Neuronal stem cell (in vitro differentiated cells): ENCODE measurements around the gene KLHL7.

Source experiments
- DNase-seq: peaks from one replicate; pipeline ENCODE4 v3.0.0-alpha.2; 2013; ENCODE audit warnings: low spot score
- H2AFZ ChIP-seq: one replicate; pipeline ENCODE4 v1.6.1; 2013; ENCODE audit warnings: mild to moderate bottlenecking, low read length, inconsistent platforms
- H2AK5ac ChIP-seq: 2 replicates; pipeline ENCODE4 v1.6.1; 2013; ENCODE audit warnings: low read depth, mild to moderate bottlenecking, inconsistent platforms, low read length, moderate library complexity, mixed read lengths
- H2BK120ac ChIP-seq: 2 replicates; pipeline ENCODE4 v1.6.1; 2013; ENCODE audit warnings: low read depth, mild to moderate bottlenecking, inconsistent platforms, low read length, moderate library complexity, mixed read lengths
- H2BK12ac ChIP-seq: one replicate; pipeline ENCODE4 v1.6.1; 2013; ENCODE audit warnings: low read length, inconsistent platforms
- H2BK15ac ChIP-seq: 2 replicates; pipeline ENCODE4 v1.6.1; 2013; ENCODE audit warnings: mild to moderate bottlenecking, low read length, inconsistent platforms, mixed read lengths
- H2BK5ac ChIP-seq: one replicate; pipeline ENCODE4 v1.6.1; 2013; ENCODE audit warnings: inconsistent platforms, mild to moderate bottlenecking, low read length, moderate library complexity
- H3K14ac ChIP-seq: one replicate; pipeline ENCODE4 v1.6.1; 2013; ENCODE audit warnings: low read length, inconsistent platforms
- H3K18ac ChIP-seq: 2 replicates; pipeline ENCODE4 v1.6.1; 2013; ENCODE audit warnings: low read length, inconsistent platforms
- H3K23ac ChIP-seq: 2 replicates; pipeline ENCODE4 v1.6.1; 2013; ENCODE audit warnings: low read depth, mild to moderate bottlenecking, mixed read lengths, low read length, inconsistent platforms; ENCODE audit not compliant: poor library complexity
- H3K27ac ChIP-seq: replicated peaks from 3 replicates; pipeline ENCODE4 v1.5.1; 2013; ENCODE audit warnings: low read length, inconsistent platforms
- H3K27me3 ChIP-seq, 3 experiments: 2 replicates each; pipeline ENCODE4 v1.6.1; 2013; ENCODE audit warnings: low read length in 3 of 3, mild to moderate bottlenecking in 2 of 3, inconsistent platforms in 1 of 3, low read depth in 1 of 3, mixed read lengths in 1 of 3, moderate library complexity in 1 of 3; ENCODE audit not compliant: control insufficient read depth in 3 of 3, insufficient read depth in 3 of 3
- H3K36me3 ChIP-seq, 2 donors: replicated peaks in 1 of 2; 2 replicates each; pipeline ENCODE4 v1.6.1; 2013; ENCODE audit warnings: low read length in 2 of 2; ENCODE audit not compliant: control insufficient read depth in 2 of 2, insufficient read depth in 2 of 2
- H3K4ac ChIP-seq: 2 replicates; pipeline ENCODE4 v1.6.1; 2013; ENCODE audit warnings: inconsistent platforms, mild to moderate bottlenecking, low read length, moderate library complexity
- H3K4me1 ChIP-seq, 2 donors: 1 replicate in 1 of 2; 2 replicates in 1 of 2; pipeline ENCODE4 v1.6.1; 2013; ENCODE audit warnings: low read length in 2 of 2, low read depth in 1 of 2; ENCODE audit not compliant: control insufficient read depth in 2 of 2, insufficient read depth in 1 of 2
- H3K4me2 ChIP-seq: one replicate; pipeline ENCODE4 v1.6.1; 2013; ENCODE audit warnings: mild to moderate bottlenecking, low read length, inconsistent platforms; ENCODE audit not compliant: insufficient read depth, poor library complexity, severe bottlenecking
- H3K4me3 ChIP-seq, 2 donors: 2 replicates each; pipeline ENCODE4 v1.5.1; 2013; ENCODE audit warnings: low read length in 2 of 2, mild to moderate bottlenecking in 2 of 2, inconsistent platforms in 1 of 2, moderate library complexity in 1 of 2
- H3K79me1 ChIP-seq: one replicate; pipeline ENCODE4 v1.6.1; 2013; ENCODE audit warnings: low read depth, mild to moderate bottlenecking, inconsistent platforms, low read length, moderate library complexity
- H3K9ac ChIP-seq: one replicate; pipeline ENCODE4 v1.6.1; 2013; ENCODE audit warnings: mild to moderate bottlenecking, low read depth, low read length, inconsistent platforms; ENCODE audit not compliant: poor library complexity
- H3K9me3 ChIP-seq, 2 donors: replicated peaks in 1 of 2; 2 replicates each; pipeline versions ENCODE3 to v1.6.1; 2013; ENCODE audit warnings: low read length in 2 of 2, mild to moderate bottlenecking in 2 of 2, inconsistent platforms in 1 of 2, low read depth in 1 of 2, mixed read lengths in 1 of 2, moderate library complexity in 1 of 2; ENCODE audit not compliant: control insufficient read depth in 2 of 2, insufficient read depth in 1 of 2
- H4K8ac ChIP-seq: one replicate; pipeline ENCODE4 v1.6.1; 2013; ENCODE audit warnings: low read depth, mild to moderate bottlenecking, inconsistent platforms, low read length, moderate library complexity
- H4K91ac ChIP-seq: one replicate; pipeline ENCODE4 v1.6.1; 2013; ENCODE audit warnings: low read length, low read depth, mild to moderate bottlenecking, inconsistent platforms; ENCODE audit not compliant: poor library complexity
- WGBS, 2 donors: extraction: QIAGEN DNeasy Blood & Tissue Kit; methylation state at CpG; one replicate each; pipeline ENCODE4 v1.1.7; 2013; ENCODE audit warnings: missing lambda C conversion rate in 2 of 2, mixed read lengths in 1 of 2; ENCODE audit not compliant: insufficient read length in 2 of 2, insufficient replicate concordance in 1 of 2; ENCODE audit errors: extremely low coverage in 2 of 2; 5-methylcytosine and 5-hydroxymethylcytosine counted together

The KLHL7 gene

DNA sequence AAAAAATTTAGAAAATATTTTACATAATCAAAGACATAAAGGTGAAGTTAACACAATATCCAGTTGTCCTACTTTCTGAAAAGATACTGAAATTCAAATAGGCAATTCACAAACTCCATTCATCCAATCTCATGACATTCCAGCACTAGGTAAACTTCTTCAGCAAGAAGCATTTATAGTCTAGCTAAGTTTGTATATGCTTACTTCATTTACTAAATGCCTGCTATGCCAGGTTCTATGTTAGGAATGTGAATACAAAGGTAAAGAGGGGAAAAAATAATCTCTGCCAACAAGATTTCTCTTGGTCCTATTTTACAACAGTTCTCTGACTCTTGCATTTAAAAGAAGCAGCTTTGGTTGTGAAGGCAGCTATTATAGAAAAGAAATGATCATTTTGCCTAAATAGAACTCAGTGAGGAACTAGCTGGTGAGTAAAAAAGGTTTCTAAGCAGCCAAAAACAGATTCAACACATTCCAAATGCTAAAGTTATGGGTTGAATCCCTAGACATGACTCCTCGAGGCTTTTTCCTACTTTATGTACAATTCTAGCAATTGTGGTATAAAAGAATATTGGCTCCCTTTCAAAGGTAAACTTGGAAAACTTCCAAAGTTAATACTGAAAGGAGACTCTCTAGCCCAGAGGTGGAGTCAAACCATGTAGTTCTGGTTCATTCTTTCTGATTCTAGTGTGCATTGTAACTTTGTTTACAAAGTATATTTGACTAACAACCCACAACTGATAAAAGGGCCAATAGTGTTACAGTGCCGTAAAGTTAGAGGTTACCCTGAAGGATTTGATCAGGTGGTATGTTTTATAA lies 30.9 kb upstream of the KLHL7 start:
- Histone ChIP-seq H2BK15ac (no peak overlapping the region), H3K14ac (no peak overlapping the region), H3K4ac (no peak overlapping the region), H3K9ac (no peak overlapping the region), H2BK12ac (no peak overlapping the region), H2BK5ac (no peak overlapping the region), H2BK120ac (no peak overlapping the region), H3K4me1 (peaks cover 0 to 7% of the 10 kb centered on the region in 2 donors), H3K4me3 (no peak overlapping the region), H3K27ac (no peak overlapping the region), H3K4me2 (no peak overlapping the region), H3K27me3 (no peaks in the 10 kb centered on the region), H4K8ac (no peak overlapping the region), H3K36me3 (no peaks in the 10 kb centered on the region), H2AFZ (peak overlapping the region; percentile 30), H3K9me3 (no peaks in the 10 kb centered on the region), H4K91ac (no peak overlapping the region), H3K18ac (no peak overlapping the region), H3K79me1 (no peaks in the 10 kb centered on the region), H3K23ac (no peak overlapping the region), H2AK5ac (no peak overlapping the region)
- WGBS, 2 donors = no CpG with 5 or more reads among the region's 2 CpGs
- DNase-seq = no peak

DNA sequence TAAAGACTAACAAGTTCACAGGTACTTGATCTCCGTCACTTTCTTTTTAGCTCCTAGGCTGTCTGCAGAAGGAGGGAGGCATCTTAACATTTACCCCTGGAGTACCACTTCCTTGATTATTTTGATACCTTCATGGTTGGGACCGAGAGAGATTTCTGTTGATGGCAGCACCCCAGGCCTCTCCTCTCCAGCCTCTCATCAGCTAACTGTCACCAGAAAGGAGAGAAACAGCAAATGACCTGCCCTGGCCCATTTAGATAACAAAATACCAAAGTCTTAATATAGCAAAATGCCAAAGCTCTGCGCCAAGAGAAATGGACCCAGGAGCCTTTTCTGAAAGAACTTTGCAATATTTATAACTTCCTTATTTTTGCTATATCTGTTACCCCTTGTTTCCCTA lies 30.0 kb upstream of the KLHL7 start:
- no peak overlapping the region for H3K23ac ChIP-seq
- no peak overlapping the region for H3K9ac ChIP-seq
- H2BK15ac ChIP-seq = no peak overlapping the region
- H3K18ac ChIP-seq = no peak overlapping the region
- H2AFZ ChIP-seq = no peak overlapping the region
- no peak overlapping the region for H4K8ac ChIP-seq
- no peaks in the 10 kb centered on the region for H3K9me3 ChIP-seq
- H3K4me2 ChIP-seq = no peak overlapping the region
- H3K4ac ChIP-seq = no peak overlapping the region
- WGBS, 2 donors = no CpG with 5 or more reads among the region's 3 CpGs
- no peak overlapping the region for H2BK5ac ChIP-seq
- H2BK120ac ChIP-seq = no peak overlapping the region
- H3K14ac ChIP-seq = no peak overlapping the region
- DNase-seq = no peak
- no peak overlapping the region for H3K4me3 ChIP-seq
- H3K4me1 ChIP-seq = peaks cover 0 to 7% of the 10 kb centered on the region in 2 donors
- no peaks in the 10 kb centered on the region for H3K79me1 ChIP-seq
- H3K27ac ChIP-seq = no peak overlapping the region
- H2AK5ac ChIP-seq = no peak overlapping the region
- H2BK12ac ChIP-seq = no peak overlapping the region
- no peak overlapping the region for H4K91ac ChIP-seq
- H3K36me3 ChIP-seq = no peaks in the 10 kb centered on the region
- no peaks in the 10 kb centered on the region for H3K27me3 ChIP-seq

DNA sequence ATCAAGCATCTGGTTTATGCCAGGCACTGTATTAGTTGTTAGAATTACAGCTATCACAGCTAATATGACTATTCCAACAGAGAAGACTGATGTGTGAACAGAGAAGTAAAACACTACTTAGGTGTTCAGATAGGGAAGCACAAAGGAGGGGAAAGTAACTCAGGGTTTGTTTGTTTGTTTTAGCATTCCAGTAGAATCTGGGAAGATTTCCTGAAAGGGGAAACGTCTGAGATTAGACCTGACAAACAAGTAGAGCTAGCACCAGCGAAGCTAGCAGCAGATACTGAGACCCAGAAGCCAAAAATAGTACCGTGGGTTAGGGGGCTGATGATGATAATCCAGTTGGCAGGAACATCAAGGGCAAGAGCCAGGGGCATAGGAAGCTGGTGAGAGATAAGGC lies 28.8 kb upstream of the KLHL7 start:
- Histone ChIP-seq H4K8ac (no peak overlapping the region), H2AK5ac (no peak overlapping the region), H3K9me3 (no peaks in the 10 kb centered on the region), H3K4me1 (peaks cover 0 to 7% of the 10 kb centered on the region in 2 donors), H3K27me3 (no peaks in the 10 kb centered on the region), H3K14ac (no peak overlapping the region), H3K27ac (no peak overlapping the region), H4K91ac (no peak overlapping the region), H3K36me3 (no peaks in the 10 kb centered on the region), H2BK15ac (no peak overlapping the region), H3K23ac (no peak overlapping the region), H3K4me2 (no peak overlapping the region), H3K4me3 (no peak overlapping the region), H3K79me1 (no peaks in the 10 kb centered on the region), H2BK12ac (no peak overlapping the region), H3K4ac (no peak overlapping the region), H2AFZ (no peak overlapping the region), H3K18ac (no peak overlapping the region), H2BK120ac (no peak overlapping the region), H2BK5ac (no peak overlapping the region), H3K9ac (no peak overlapping the region)
- no CpG with 5 or more reads among the region's 3 CpGs for WGBS, 2 donors
- DNase-seq = no peak

DNA sequence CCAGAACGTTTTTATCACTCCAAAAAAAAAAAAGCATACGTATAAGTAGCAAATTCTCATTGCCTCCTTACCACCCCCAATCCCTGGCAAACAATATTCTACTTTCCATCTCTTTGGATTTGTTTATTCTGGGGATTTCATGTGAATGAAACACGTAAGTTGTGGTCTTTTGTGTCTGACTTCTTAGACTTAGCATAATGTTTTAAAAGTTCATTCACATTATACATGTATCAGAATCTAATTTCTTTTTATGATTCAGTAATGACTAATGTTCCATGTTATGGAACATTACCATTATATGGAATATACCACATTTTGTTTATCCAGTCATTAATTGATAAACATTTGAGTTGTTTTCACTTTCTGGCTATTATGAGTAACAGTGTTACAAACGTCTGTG lies 12.5 kb upstream of the KLHL7 start:
- H3K4ac ChIP-seq = no peak overlapping the region
- no peak for DNase-seq
- H2BK15ac ChIP-seq = no peak overlapping the region
- H3K4me3 ChIP-seq = no peak overlapping the region
- H2AFZ ChIP-seq = no peak overlapping the region
- H3K9me3 ChIP-seq = no peaks in the 10 kb centered on the region
- no peak overlapping the region for H2BK12ac ChIP-seq
- H3K4me1 ChIP-seq = no peaks in the 10 kb centered on the region
- no peak overlapping the region for H2AK5ac ChIP-seq
- no peak overlapping the region for H4K91ac ChIP-seq
- no peak overlapping the region for H3K27ac ChIP-seq
- H2BK120ac ChIP-seq = no peak overlapping the region
- WGBS, 2 donors = no CpG with 5 or more reads among the region's 4 CpGs
- H3K36me3 ChIP-seq = no peaks in the 10 kb centered on the region
- H3K79me1 ChIP-seq = no peaks in the 10 kb centered on the region
- no peak overlapping the region for H3K14ac ChIP-seq
- no peak overlapping the region for H4K8ac ChIP-seq
- H3K4me2 ChIP-seq = no peak overlapping the region
- H2BK5ac ChIP-seq = no peak overlapping the region
- no peak overlapping the region for H3K18ac ChIP-seq
- H3K9ac ChIP-seq = no peak overlapping the region
- no peaks in the 10 kb centered on the region for H3K27me3 ChIP-seq
- H3K23ac ChIP-seq = no peak overlapping the region
